WTC11 (cell line): Measurements from ENCODE around the gene SANBR. TPM values are rescaled to one million over a fixed set of nuclear protein-coding genes. Genes with fewer than 3 reads are reported as not detected.

Source experiments
- ATAC-seq: fragments of 200-7000 bp; cut with Tn5 transposase; 2 replicates; pipeline ENCODE4 v1.10.0; 2021; ENCODE audit warnings: mild to moderate bottlenecking, moderate library complexity
- CTCF ChIA-PET: fragments of 300-600 bp; sonication (Branson Sonifier 250); formaldehyde crosslinking; loops from one replicate; lab custom pipeline; 2021; ENCODE audit warnings: antibody characterized with exemption; lab: Charles Lee
- POLR2A ChIA-PET: fragments of 350-600 bp; sonication (Branson Sonifier 250); formaldehyde crosslinking; loops from one replicate; lab custom pipeline; 2021; ENCODE audit warnings: antibody characterized with exemption; lab: Charles Lee
- DNase-seq: peaks from one replicate; pipeline ENCODE4 v3.0.0; 2021; ENCODE audit warnings: low spot score
- H3K27ac Mint-ChIP-seq: 2 replicates; pipeline ENCODE4 v1.8.0; 2021; ENCODE audit warnings: mixed read lengths
- H3K27me3 Mint-ChIP-seq: 2 replicates; pipeline ENCODE4 v1.8.0; 2021; ENCODE audit warnings: low read depth, mild to moderate bottlenecking, moderate library complexity, mixed read lengths
- H3K36me3 Mint-ChIP-seq: 2 replicates; pipeline ENCODE4 v1.8.0; 2021; ENCODE audit warnings: mixed read lengths
- H3K4me1 Mint-ChIP-seq: 2 replicates; pipeline ENCODE4 v1.8.0; 2022; ENCODE audit warnings: mixed read lengths
- H3K4me3 Mint-ChIP-seq: 2 replicates; pipeline ENCODE4 v1.8.0; 2021; ENCODE audit warnings: mild to moderate bottlenecking, moderate library complexity, mixed read lengths
- H3K9me3 Mint-ChIP-seq: 2 replicates; pipeline ENCODE4 v1.8.0; 2021; ENCODE audit warnings: mixed read lengths
- ARID4B ChIP-seq: sonication (generic); formaldehyde crosslinking; IDR thresholded peaks from 2 replicates; pipeline ENCODE4 v1.8.0; 2023; ENCODE audit warnings: missing genetic modification reagents, mild to moderate bottlenecking, borderline replicate concordance
- ATF1 ChIP-seq: sonication (generic); formaldehyde crosslinking; IDR thresholded peaks from 2 replicates; pipeline ENCODE4 v1.8.1; 2023; ENCODE audit warnings: mild to moderate bottlenecking, moderate library complexity, missing genetic modification reagents
- CTCF ChIP-seq: fragments of 200-600 bp; IDR thresholded peaks from 2 replicates; pipeline ENCODE4 v1.8.0; 2022; ENCODE audit warnings: antibody characterized with exemption
- FOXP1 ChIP-seq: sonication (generic); formaldehyde crosslinking; IDR thresholded peaks from 2 replicates; pipeline ENCODE4 v1.8.0; 2022; ENCODE audit warnings: missing genetic modification reagents, mild to moderate bottlenecking, moderate library complexity, borderline replicate concordance
- FOXP4 ChIP-seq: sonication (generic); formaldehyde crosslinking; IDR thresholded peaks from 2 replicates; pipeline ENCODE4 v1.8.0; 2022; ENCODE audit warnings: mild to moderate bottlenecking, missing genetic modification reagents
- GABPB1 ChIP-seq: sonication (generic); formaldehyde crosslinking; IDR thresholded peaks from 2 replicates; pipeline ENCODE4 v1.8.1; 2023; ENCODE audit warnings: mild to moderate bottlenecking, missing genetic modification reagents
- IRF2 ChIP-seq: sonication (generic); formaldehyde crosslinking; IDR thresholded peaks from 2 replicates; pipeline ENCODE4 v1.8.0; 2022; ENCODE audit warnings: low read depth, missing genetic modification reagents, borderline replicate concordance
- KAT7 ChIP-seq: sonication (generic); formaldehyde crosslinking; IDR thresholded peaks from 2 replicates; pipeline ENCODE4 v1.8.1; 2023; ENCODE audit warnings: missing genetic modification reagents, mild to moderate bottlenecking, borderline replicate concordance
- NR1H2 ChIP-seq: sonication (generic); formaldehyde crosslinking; IDR thresholded peaks from 2 replicates; pipeline ENCODE4 v1.9.0; 2021; ENCODE audit warnings: mild to moderate bottlenecking, moderate library complexity, missing genetic modification reagents
- RELA ChIP-seq: sonication (generic); formaldehyde crosslinking; IDR thresholded peaks from 2 replicates; pipeline ENCODE4 v1.8.1; 2022; ENCODE audit warnings: missing genetic modification reagents, mild to moderate bottlenecking, borderline replicate concordance
- SMAD4 ChIP-seq: sonication (generic); formaldehyde crosslinking; IDR thresholded peaks from 2 replicates; pipeline ENCODE4 v1.8.0; 2022; ENCODE audit warnings: mild to moderate bottlenecking, missing genetic modification reagents
- SP1 ChIP-seq: sonication (generic); formaldehyde crosslinking; conservative IDR thresholded peaks from 2 replicates; pipeline ENCODE4 v1.8.1; 2022; ENCODE audit warnings: missing genetic modification reagents
- TP53 ChIP-seq: sonication (generic); formaldehyde crosslinking; IDR thresholded peaks from 2 replicates; pipeline ENCODE4 v1.8.1; 2023; ENCODE audit warnings: mild to moderate bottlenecking, missing genetic modification reagents
- ZBTB43 ChIP-seq: sonication (generic); formaldehyde crosslinking; IDR thresholded peaks from 2 replicates; pipeline ENCODE4 v1.8.1; 2023; ENCODE audit warnings: mild to moderate bottlenecking, missing genetic modification reagents
- ZNF263 ChIP-seq: sonication (generic); formaldehyde crosslinking; IDR thresholded peaks from 2 replicates; pipeline ENCODE4 v1.8.1; 2022; ENCODE audit warnings: low read depth, mild to moderate bottlenecking, moderate library complexity, missing genetic modification reagents
- ZNF317 ChIP-seq: sonication (generic); formaldehyde crosslinking; IDR thresholded peaks from 2 replicates; pipeline ENCODE4 v1.8.1; 2023; ENCODE audit warnings: low read depth, mild to moderate bottlenecking, moderate library complexity, missing genetic modification reagents, borderline replicate concordance
- total RNA-seq: library from RNA; stranded (reverse); gene quantifications from 3 replicates; pipeline ENCODE4 v1.2.3, GENCODE V29; 2021
- TF ChIP-seq, protein P1 (sequence below): sonication (generic); formaldehyde crosslinking; IDR thresholded peaks from 2 replicates; pipeline ENCODE4 v1.8.0; 2023; ENCODE audit warnings: mild to moderate bottlenecking, missing genetic modification reagents
- TF ChIP-seq, protein P2 (sequence below): sonication (generic); formaldehyde crosslinking; IDR thresholded peaks from 2 replicates; pipeline ENCODE4 v1.8.0; 2022; ENCODE audit warnings: mild to moderate bottlenecking, missing genetic modification reagents
- TF ChIP-seq, protein P3 (sequence below): fragments of 250-450 bp; sonication (Bioruptor Pico); IDR thresholded peaks from 2 replicates; pipeline ENCODE4 v1.9.0; 2021; ENCODE audit warnings: mild to moderate bottlenecking

The SANBR gene
- total RNA-seq, 1 experiment from 2014 or later: 8.9 TPM

- H3K27ac Mint-ChIP-seq: peak overlapping the region; percentile 100
- no peak for DNase-seq
Measured at GRCh38 chr2:61016392-61017002, 49.2 kb upstream of the SANBR start.

GRCh38 chr2:61017003-61017555 lies 48.6 kb upstream of the SANBR start:
- ChIA-PET CTCF (interaction anchor here (1.3 kb wide), 1 partner anchor 212 kb away, joined by 3 read pairs; no protein-coding TSS in a partner anchor), POLR2A (no interaction called here)
- peak; percentile 72 for DNase-seq
- Mint-ChIP-seq H3K4me3 (peak overlapping the region; percentile 98), H3K27me3 (no peaks in the 10 kb centered on the region), H3K27ac (peak overlapping the region; percentile 100), H3K4me1 (peaks cover 18% of the 10 kb centered on the region), H3K9me3 (no peaks in the 10 kb centered on the region), H3K36me3 (peaks cover 10% of the 10 kb centered on the region)
- ATAC-seq: peak; percentile 84
- TF ChIP-seq FOXP1 (CRISPR knock-in tag) (no peak), FOXP4 (CRISPR knock-in tag) (no peak), TP53 (CRISPR knock-in tag) (peak; percentile 77; the same call in 1 of the 2 replicates), ARID4B (0 out of 2 replicates have a peak, but pooled peaks have one; percentile 44), NR1H2 (CRISPR knock-in tag) (no peak), SP1 (CRISPR knock-in tag) (peak; percentile 67), GABPB1 (CRISPR knock-in tag) (0 out of 2 replicates have a peak, but pooled peaks have one; percentile 23), SMAD4 (CRISPR knock-in tag) (no peak), RELA (CRISPR knock-in tag) (no peak), IRF2 (CRISPR knock-in tag) (no peak), ATF1 (CRISPR knock-in tag) (no peak), ZNF317 (no peak), KAT7 (CRISPR knock-in tag) (0 out of 2 replicates have a peak, but pooled peaks have one; percentile 48), CTCF (no peak)
- TF ChIP-seq, protein P1, sequence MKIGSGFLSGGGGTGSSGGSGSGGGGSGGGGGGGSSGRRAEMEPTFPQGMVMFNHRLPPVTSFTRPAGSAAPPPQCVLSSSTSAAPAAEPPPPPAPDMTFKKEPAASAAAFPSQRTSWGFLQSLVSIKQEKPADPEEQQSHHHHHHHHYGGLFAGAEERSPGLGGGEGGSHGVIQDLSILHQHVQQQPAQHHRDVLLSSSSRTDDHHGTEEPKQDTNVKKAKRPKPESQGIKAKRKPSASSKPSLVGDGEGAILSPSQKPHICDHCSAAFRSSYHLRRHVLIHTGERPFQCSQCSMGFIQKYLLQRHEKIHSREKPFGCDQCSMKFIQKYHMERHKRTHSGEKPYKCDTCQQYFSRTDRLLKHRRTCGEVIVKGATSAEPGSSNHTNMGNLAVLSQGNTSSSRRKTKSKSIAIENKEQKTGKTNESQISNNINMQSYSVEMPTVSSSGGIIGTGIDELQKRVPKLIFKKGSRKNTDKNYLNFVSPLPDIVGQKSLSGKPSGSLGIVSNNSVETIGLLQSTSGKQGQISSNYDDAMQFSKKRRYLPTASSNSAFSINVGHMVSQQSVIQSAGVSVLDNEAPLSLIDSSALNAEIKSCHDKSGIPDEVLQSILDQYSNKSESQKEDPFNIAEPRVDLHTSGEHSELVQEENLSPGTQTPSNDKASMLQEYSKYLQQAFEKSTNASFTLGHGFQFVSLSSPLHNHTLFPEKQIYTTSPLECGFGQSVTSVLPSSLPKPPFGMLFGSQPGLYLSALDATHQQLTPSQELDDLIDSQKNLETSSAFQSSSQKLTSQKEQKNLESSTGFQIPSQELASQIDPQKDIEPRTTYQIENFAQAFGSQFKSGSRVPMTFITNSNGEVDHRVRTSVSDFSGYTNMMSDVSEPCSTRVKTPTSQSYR: 0 out of 2 replicates have a peak, but pooled peaks have one; percentile 37
- TF ChIP-seq, protein P2, sequence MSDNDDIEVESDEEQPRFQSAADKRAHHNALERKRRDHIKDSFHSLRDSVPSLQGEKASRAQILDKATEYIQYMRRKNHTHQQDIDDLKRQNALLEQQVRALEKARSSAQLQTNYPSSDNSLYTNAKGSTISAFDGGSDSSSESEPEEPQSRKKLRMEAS (CRISPR knock-in tag): peak; percentile 38; the same call in 1 of the 2 replicates
- TF ChIP-seq, protein P3, sequence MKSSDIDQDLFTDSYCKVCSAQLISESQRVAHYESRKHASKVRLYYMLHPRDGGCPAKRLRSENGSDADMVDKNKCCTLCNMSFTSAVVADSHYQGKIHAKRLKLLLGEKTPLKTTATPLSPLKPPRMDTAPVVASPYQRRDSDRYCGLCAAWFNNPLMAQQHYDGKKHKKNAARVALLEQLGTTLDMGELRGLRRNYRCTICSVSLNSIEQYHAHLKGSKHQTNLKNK (CRISPR knock-in tag): 0 out of 2 replicates have a peak, but pooled peaks have one; percentile 19

More at GRCh38 chr2:61016392-61017002, 49.2 kb upstream of the SANBR start:
- peak overlapping the region; percentile 98 for H3K4me3 Mint-ChIP-seq
- no peak for ATAC-seq
- POLR2A ChIA-PET: no interaction called here
- CTCF ChIA-PET: interaction anchor here (0.8 kb wide), 1 partner anchor 17 kb away, joined by 3 read pairs; no protein-coding TSS in a partner anchor
- TF ChIP-seq ZBTB43 (no peak), ZNF263 (CRISPR knock-in tag) (peak; percentile 29; the same call in 1 of the 2 replicates)
- H3K9me3 Mint-ChIP-seq: no peaks in the 10 kb centered on the region
- H3K27me3 Mint-ChIP-seq: no peaks in the 10 kb centered on the region
- H3K4me1 Mint-ChIP-seq: peaks cover 18% of the 10 kb centered on the region
- peaks cover 4% of the 10 kb centered on the region for H3K36me3 Mint-ChIP-seq
